ENCODE measurements around the gene MFN2.
A peak's percentile ranks its signal among the peaks of the same experiment; 100 is the strongest.

DNA sequence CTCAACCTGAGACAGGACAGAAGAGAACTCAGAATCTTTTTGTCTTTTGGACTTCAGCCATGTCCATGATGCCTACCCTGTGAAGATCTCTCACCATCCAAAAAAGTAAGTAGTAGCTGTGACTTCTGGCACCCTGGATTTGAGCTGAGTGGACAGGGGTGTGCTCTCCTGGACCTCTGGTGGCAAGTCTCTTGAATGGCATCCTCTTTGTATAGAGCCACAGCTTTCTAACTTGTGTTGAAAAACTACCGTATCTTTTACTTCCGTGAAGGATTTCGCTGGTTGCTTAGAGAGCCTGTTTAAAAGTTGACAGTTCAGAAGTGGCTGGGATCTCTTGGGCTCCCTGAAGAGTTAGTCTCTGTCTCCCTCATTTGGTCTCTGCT is 1.8 kb downstream of the MFN2 start:
- TF ChIP-seq POLR2A (IDR thresholded peaks at IDR 0.05) = no peak
- TF ChIP-seq, protein P1, sequence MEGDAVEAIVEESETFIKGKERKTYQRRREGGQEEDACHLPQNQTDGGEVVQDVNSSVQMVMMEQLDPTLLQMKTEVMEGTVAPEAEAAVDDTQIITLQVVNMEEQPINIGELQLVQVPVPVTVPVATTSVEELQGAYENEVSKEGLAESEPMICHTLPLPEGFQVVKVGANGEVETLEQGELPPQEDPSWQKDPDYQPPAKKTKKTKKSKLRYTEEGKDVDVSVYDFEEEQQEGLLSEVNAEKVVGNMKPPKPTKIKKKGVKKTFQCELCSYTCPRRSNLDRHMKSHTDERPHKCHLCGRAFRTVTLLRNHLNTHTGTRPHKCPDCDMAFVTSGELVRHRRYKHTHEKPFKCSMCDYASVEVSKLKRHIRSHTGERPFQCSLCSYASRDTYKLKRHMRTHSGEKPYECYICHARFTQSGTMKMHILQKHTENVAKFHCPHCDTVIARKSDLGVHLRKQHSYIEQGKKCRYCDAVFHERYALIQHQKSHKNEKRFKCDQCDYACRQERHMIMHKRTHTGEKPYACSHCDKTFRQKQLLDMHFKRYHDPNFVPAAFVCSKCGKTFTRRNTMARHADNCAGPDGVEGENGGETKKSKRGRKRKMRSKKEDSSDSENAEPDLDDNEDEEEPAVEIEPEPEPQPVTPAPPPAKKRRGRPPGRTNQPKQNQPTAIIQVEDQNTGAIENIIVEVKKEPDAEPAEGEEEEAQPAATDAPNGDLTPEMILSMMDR (IDR thresholded peaks at IDR 0.05) = peak in 3 of 6 experiments; percentile 11 to 23 (median 15)
